ENCODE measurements around the gene MCOLN1.
A peak's percentile ranks its signal among the peaks of the same experiment; 100 is the strongest.
"Not testable (repeated sequence)": the region's sequence is repeated elsewhere in the genome, so short reads cannot be mapped to it uniquely, and the experiment has no call there.

Gene MCOLN1

GRCh38 chr19:7524992-7525739 lies 2.7 kb downstream of the MCOLN1 start:
- no peak for DNase-seq (ENCODE audit: low read depth)

GRCh38 chr19:7526059-7526929 lies 3.9 kb downstream of the MCOLN1 start:
- DNase-seq (ENCODE audit: low read depth): no peak

- no peak for DNase-seq (ENCODE audit: low read depth)
Observed at GRCh38 chr19:7527516-7528191, 5.2 kb downstream of the MCOLN1 start.

GRCh38 chr19:7528192-7528519 lies 5.7 kb downstream of the MCOLN1 start:
- no peak for DNase-seq (ENCODE audit: low read depth)

- DNase-seq (ENCODE audit: low read depth): no peak
Observed at GRCh38 chr19:7528522-7529245, 6.3 kb downstream of the MCOLN1 start.

GRCh38 chr19:7529246-7529600 lies 6.8 kb downstream of the MCOLN1 start:
- DNase-seq (ENCODE audit: low read depth): no peak

GRCh38 chr19:7529610-7530490 lies 7.4 kb downstream of the MCOLN1 start:
- no peak for DNase-seq (ENCODE audit: low read depth)

- DNase-seq (ENCODE audit: low read depth): peak; percentile 47
Observed at GRCh38 chr19:7533281-7533885, 11.0 kb downstream of the MCOLN1 start.

- peak; percentile 83 for DNase-seq (ENCODE audit: low read depth)
Observed at GRCh38 chr19:7533925-7534480, 11.6 kb downstream of the MCOLN1 start.

GRCh38 chr19:7534531-7535046 lies 12.2 kb downstream of the MCOLN1 start:
- DNase-seq (ENCODE audit: low read depth): peak; percentile 78

- DNase-seq (ENCODE audit: low read depth): peak; percentile 84
Observed at GRCh38 chr19:7535047-7535997, 12.9 kb downstream of the MCOLN1 start, which contains the start of gene PNPLA6. PNPLA6 (plus strand) TSS chr19:7535717; CDS start chr19:7535789, 72 bp downstream.

- no peak for DNase-seq (ENCODE audit: low read depth)
Observed at GRCh38 chr19:7535998-7536695, 13.7 kb downstream of the MCOLN1 start.

- DNase-seq (ENCODE audit: low read depth): not testable (repeated sequence)
Observed at GRCh38 chr19:7538990-7539389, 16.6 kb downstream of the MCOLN1 start.

- DNase-seq (ENCODE audit: low read depth): no peak
Observed at GRCh38 chr19:7539827-7540425, 17.5 kb downstream of the MCOLN1 start.

GRCh38 chr19:7540761-7541474 lies 18.5 kb downstream of the MCOLN1 start:
- no peak for DNase-seq (ENCODE audit: low read depth)

GRCh38 chr19:7541475-7541824 lies 19.0 kb downstream of the MCOLN1 start:
- no peak for DNase-seq (ENCODE audit: low read depth)

GRCh38 chr19:7541828-7542443 lies 19.5 kb downstream of the MCOLN1 start:
- no peak for DNase-seq (ENCODE audit: low read depth)

Measured in stromal cell of bone marrow (primary cell).